BE2C (cell line): ENCODE results near the gene SPIB.
"Not testable (repeated sequence)": the region's sequence is repeated elsewhere in the genome, so short reads cannot be mapped to it uniquely, and the experiment has no call there.

Experiments used
- DNase-seq: peaks from one replicate; pipeline ENCODE4 v3.0.0-alpha.2; 2020
- H3K27me3 ChIP-seq: fragments of 250-450 bp; sonication (Bioruptor Pico); 2 replicates; pipeline ENCODE4 v1.5.1; 2020; ENCODE audit warnings: mild to moderate bottlenecking
- H3K36me3 ChIP-seq: fragments of 250-450 bp; sonication (Bioruptor Pico); 2 replicates; pipeline ENCODE4 v1.5.1; 2020; ENCODE audit warnings: mild to moderate bottlenecking
- H3K4me1 ChIP-seq: fragments of 250-450 bp; sonication (Bioruptor Pico); 2 replicates; pipeline ENCODE4 v1.5.1; 2020
- H3K4me3 ChIP-seq: 2 replicates; pipeline ENCODE4 v1.5.1; 2011; ENCODE audit warnings: low read depth, low read length
- H3K9me3 ChIP-seq: fragments of 250-450 bp; sonication (Bioruptor Pico); 2 replicates; pipeline ENCODE4 v1.5.1; 2020
- TF ChIP-seq, protein P1 (sequence below): IDR thresholded peaks from 2 replicates; pipeline ENCODE4 v1.5.1; 2012; ENCODE audit warnings: mild to moderate bottlenecking, low read depth, low read length

Gene SPIB

GRCh38 chr19:50467566-50467965, 48.8 kb downstream of the SPIB start:
- H3K27me3 ChIP-seq, result no peaks in the 10 kb centered on the region
- no peak for DNase-seq
- no peaks in the 10 kb centered on the region for H3K9me3 ChIP-seq
- H3K4me3 ChIP-seq, result no peak overlapping the region
- H3K4me1 ChIP-seq, result no peaks in the 10 kb centered on the region
- H3K36me3 ChIP-seq, result no peaks in the 10 kb centered on the region
- TF ChIP-seq, protein P1, sequence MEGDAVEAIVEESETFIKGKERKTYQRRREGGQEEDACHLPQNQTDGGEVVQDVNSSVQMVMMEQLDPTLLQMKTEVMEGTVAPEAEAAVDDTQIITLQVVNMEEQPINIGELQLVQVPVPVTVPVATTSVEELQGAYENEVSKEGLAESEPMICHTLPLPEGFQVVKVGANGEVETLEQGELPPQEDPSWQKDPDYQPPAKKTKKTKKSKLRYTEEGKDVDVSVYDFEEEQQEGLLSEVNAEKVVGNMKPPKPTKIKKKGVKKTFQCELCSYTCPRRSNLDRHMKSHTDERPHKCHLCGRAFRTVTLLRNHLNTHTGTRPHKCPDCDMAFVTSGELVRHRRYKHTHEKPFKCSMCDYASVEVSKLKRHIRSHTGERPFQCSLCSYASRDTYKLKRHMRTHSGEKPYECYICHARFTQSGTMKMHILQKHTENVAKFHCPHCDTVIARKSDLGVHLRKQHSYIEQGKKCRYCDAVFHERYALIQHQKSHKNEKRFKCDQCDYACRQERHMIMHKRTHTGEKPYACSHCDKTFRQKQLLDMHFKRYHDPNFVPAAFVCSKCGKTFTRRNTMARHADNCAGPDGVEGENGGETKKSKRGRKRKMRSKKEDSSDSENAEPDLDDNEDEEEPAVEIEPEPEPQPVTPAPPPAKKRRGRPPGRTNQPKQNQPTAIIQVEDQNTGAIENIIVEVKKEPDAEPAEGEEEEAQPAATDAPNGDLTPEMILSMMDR, result no peak

DNA sequence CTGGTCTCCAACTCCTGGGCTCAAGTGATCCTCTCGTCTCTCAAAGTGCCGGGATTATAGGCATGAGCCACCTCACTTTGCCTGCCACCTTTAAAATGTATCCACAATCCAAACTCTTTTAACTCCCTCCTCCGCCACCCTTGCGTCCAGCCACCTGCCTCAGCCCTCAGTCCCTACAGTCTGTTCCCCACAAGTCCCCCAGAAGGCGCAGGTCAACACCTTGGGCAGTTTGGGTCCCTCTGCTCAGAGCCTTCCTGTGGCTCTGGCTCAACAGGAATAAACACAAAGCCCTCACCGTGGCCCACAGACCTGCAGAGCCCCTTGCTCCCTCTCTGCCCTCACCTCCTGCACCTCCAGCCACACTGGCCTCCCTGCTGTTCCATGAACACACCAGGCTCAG, 50.1 kb downstream of the SPIB start:
- DNase-seq, result no peak
- H3K4me1 ChIP-seq, result no peaks in the 10 kb centered on the region
- no peak overlapping the region for H3K4me3 ChIP-seq
- H3K27me3 ChIP-seq, result no peaks in the 10 kb centered on the region
- H3K9me3 ChIP-seq, result no peaks in the 10 kb centered on the region
- TF ChIP-seq, protein P1, result no peak
- H3K36me3 ChIP-seq, result no peaks in the 10 kb centered on the region

DNA sequence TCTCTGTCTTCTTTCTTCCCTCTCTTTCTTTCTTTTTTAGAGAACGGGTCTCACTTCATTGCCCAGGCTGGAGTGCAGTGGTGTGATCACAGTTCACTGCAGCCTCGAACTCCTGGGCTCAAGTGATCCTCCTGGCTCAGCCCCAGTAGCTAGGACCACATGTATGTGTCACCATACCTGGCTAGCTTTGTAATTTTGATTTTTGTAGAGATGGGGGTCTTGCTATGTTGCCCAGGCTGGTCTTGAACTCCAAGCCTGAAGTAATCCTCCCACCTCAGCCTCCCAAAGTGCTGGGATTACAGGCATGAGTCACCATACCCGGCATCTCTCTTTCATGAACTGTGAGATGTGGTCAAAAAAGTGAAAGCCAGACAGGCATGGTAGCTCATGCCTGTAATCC, 54.6 kb downstream of the SPIB start:
- H3K4me3 ChIP-seq, H3K36me3 ChIP-seq, H3K4me1 ChIP-seq, DNase-seq, H3K9me3 ChIP-seq, H3K27me3 ChIP-seq: not testable (repeated sequence)

DNA sequence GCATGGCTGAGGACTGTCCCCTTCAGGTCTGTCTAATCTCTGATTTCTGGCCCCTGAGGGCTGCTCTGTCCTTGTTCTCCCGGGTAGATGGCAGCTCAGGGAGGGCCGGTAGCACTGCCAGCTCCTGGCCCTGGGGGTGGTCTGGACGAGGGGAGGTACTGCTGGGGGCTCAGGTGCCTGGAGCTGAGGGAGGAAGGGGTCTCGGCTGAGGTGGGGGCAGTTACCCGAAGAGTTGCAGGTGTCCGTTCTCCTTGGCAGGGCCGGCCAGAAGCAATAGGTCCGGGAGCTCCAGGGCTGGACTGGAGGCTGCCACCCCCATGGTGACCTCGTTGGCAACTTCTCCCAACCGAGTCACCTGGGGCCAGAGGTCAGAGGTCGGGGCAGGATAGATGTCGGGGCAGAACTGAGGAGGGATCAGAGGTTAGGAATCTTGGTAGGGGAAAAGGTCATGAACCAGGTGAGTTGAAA, 56.4 kb downstream of the SPIB start:
- no peaks in the 10 kb centered on the region; the same call in 1 of the 2 replicates for H3K4me1 ChIP-seq
- TF ChIP-seq, protein P1, result no peak

DNA sequence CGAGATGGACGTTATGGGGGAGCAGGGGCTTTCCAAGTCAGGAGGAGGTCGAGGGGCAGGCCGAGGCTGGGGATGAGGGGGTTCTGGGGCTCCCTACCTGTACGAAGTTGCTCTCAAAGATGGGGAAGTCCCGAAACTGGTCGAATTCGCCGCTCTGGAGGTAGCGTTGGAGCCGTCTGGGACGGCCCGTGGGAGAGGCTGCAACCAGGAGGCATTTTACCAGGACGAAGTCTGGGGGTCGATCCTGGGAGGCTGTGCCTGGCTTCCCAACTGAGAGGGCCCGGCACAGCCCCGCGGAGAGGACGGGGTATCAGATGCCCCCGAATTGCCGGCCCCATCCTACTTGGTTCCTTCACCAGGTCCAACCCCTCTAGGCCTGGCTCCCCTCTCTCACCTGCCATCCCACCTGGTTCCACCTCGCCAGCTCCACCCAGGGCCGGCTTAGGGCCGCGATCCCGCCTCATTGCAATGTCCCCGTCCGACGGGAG, 57.0 kb downstream of the SPIB start:
- H3K4me3 ChIP-seq, result no peak overlapping the region
- no peaks in the 10 kb centered on the region; the same call in 1 of the 2 replicates for H3K4me1 ChIP-seq
- TF ChIP-seq, protein P1, result no peak
- no peak for DNase-seq
- H3K9me3 ChIP-seq, result no peaks in the 10 kb centered on the region
- peaks cover 9% of the 10 kb centered on the region for H3K36me3 ChIP-seq
- H3K27me3 ChIP-seq, result no peaks in the 10 kb centered on the region

More for the DNA sequence above, 56.4 kb downstream of the SPIB start:
- H3K9me3 ChIP-seq, result no peaks in the 10 kb centered on the region
- no peaks in the 10 kb centered on the region for H3K27me3 ChIP-seq
- no peak overlapping the region for H3K4me3 ChIP-seq
- no peak for DNase-seq
- H3K36me3 ChIP-seq, result peaks cover 5% of the 10 kb centered on the region

GRCh38 chr19:50476224-50476906, 57.6 kb downstream of the SPIB start, which contains the start of the genes EMC10 and GARIN5A:
EMC10 (plus strand) TSS chr19:50476507; CDS start chr19:50476545, 38 bp downstream.
GARIN5A (minus strand) TSS chr19:50476848; CDS start chr19:50476388, 460 bp downstream.
- TF ChIP-seq, protein P1, result no peak
- H3K4me3 ChIP-seq, result peak within 1 kb of the TSS; percentile 85
- no peaks in the 10 kb centered on the region for H3K9me3 ChIP-seq
- peak; percentile 93 for DNase-seq
- no peaks in the 10 kb centered on the region for H3K27me3 ChIP-seq
- peaks cover 9% of the 10 kb centered on the region for H3K36me3 ChIP-seq
- no peaks in the 10 kb centered on the region; the same call in 1 of the 2 replicates for H3K4me1 ChIP-seq
